Measurements from ENCODE around the gene ROBO1.

GRCh38 chr3:79602385-79602784, 165.4 kb downstream of the ROBO1 start:
- TF ChIP-seq GATA1 (IDR thresholded peaks at IDR 0.05; ENCODE audit: low read depth, low read length) (no peak), POLR2A (IDR thresholded peaks at IDR 0.05; ENCODE audit: low read length) (no peak)
